Erythroblast (primary cell): ENCODE measurements around the gene BUB1.
"Not testable (repeated sequence)": the region's sequence is repeated elsewhere in the genome, so short reads cannot be mapped to it uniquely, and the experiment has no call there.

Experiments used
- GATA1 ChIP-seq: IDR thresholded peaks from 2 replicates; pipeline ENCODE4 v1.6.1; 2011; ENCODE audit warnings: low read depth, mild to moderate bottlenecking, control low read depth, low read length, moderate library complexity
- POLR2A ChIP-seq: IDR thresholded peaks from 2 replicates; pipeline ENCODE4 v1.6.1; 2011; ENCODE audit warnings: mild to moderate bottlenecking, low read length

DNA sequence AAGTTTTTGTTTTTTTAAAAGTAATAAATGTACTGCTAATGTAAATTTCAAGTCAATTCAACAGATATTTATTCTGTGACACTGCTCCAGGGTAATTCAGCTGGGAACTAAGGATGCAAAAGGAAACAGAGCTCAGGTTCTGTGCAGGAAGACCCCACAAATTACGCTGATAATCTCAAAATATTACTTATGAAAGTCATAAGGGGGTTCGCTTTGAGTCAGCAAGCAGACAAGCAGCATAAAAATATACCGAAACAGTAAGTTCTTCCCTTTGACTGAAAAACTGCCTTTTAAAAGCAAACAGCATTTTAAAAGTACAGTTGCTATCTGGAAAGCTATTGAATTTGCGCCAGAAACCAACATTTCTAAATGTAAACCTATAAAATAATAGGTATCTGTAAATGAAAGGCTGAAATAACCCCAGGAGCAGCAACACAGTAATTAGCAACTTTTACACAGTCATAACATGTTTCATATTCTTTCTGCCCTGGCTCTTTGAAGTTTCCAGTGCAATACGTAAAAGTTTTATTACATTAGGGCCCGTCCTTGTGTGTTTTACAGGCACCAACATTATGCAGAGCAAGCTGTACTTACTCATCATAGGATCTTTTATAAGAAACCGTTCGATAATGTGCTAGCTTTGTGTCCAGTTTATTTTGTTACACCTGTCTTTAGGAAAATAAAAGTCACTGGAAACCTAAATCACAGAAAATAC, 68.9 kb downstream of the BUB1 start:
- TF ChIP-seq POLR2A, GATA1: not testable (repeated sequence)
